Stromal cell of bone marrow (primary cell): ENCODE results near the gene AKNA.

Experiments
- DNase-seq: peaks from one replicate; pipeline ENCODE4 v3.0.0-alpha.2; 2012; ENCODE audit warnings: low read depth

Gene AKNA

DNA sequence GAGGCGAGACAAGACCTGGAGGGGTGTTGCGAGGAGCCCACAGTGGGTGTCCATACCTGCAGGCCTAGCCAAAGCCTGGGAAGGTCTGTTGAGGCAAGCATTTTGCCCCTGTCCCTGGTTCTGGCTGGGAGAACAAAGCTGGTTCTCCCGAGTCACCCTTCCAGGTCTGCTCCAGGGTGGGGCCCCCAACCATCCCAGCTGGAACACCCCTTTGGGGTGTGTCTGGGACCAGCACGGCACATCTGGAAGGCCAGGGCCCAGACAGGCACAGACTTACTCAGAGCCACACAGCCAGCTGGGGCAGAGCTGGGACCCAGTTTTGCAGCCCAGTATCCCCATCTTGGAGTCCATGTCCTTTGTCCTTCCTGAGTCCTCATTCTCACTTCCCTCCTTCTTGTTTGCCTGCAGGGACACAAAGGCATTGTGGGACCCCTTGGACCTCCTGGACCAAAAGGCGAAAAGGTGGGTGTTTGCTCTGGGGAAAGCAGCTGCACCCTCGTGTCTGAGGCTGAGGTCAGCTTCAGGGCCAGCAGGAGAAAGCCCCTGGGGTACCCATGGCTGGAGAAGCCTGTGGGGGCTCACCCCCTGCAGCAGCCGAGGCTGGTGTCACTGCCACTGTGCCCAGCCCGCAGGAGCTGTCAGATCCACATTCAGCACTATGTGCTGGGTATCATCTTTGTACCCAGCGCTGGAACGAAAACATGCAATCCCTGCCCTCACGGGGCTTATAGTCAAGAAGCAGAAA lies 103.3 kb downstream of the AKNA start:
- no peak for DNase-seq
